Left colon (tissue), 2 donors: ENCODE results near the gene SPOCK1. TPM values are rescaled to one million over a fixed set of nuclear protein-coding genes. Genes with fewer than 3 reads are reported as not detected.

Experiments used
- ATAC-seq: fragments of 200-7000 bp; cut with Tn5 transposase; one replicate; pipeline ENCODE4 v1.9.1; 2020; ENCODE audit warnings: mild to moderate bottlenecking, moderate library complexity
- DNase-seq, 2 donors: peaks; one replicate each; pipeline ENCODE4 v3.0.0-alpha.2; 2020
- intact Hi-C, 2 donors: fragments of 100-400 bp; cut with DNase I in 1 of 2; cut with micrococcal nuclease in 1 of 2; formaldehyde crosslinking; loops; one replicate each; pipeline versions ENCODE4 v1.11.2 to v1.14.0; 2022; cut with DNase I, micrococcal nuclease
- total RNA-seq, 2 donors: library from RNA; stranded (reverse); fragmentation: NEBNext Ultra II Directional; extraction: Animal tissue kit (Norgen Biotek cat#: 25700); gene quantifications; one replicate each; pipeline ENCODE4 v1.2.1, GENCODE V29; 2021
- donor health status: DM: no; HTN: no; CAD: no.
- donor health status: DM: yes; HTN: yes; CAD: no.

SPOCK1 gene
- total RNA-seq, 2 donors from 2014 or later: 2.3 to 11.1 TPM

DNA sequence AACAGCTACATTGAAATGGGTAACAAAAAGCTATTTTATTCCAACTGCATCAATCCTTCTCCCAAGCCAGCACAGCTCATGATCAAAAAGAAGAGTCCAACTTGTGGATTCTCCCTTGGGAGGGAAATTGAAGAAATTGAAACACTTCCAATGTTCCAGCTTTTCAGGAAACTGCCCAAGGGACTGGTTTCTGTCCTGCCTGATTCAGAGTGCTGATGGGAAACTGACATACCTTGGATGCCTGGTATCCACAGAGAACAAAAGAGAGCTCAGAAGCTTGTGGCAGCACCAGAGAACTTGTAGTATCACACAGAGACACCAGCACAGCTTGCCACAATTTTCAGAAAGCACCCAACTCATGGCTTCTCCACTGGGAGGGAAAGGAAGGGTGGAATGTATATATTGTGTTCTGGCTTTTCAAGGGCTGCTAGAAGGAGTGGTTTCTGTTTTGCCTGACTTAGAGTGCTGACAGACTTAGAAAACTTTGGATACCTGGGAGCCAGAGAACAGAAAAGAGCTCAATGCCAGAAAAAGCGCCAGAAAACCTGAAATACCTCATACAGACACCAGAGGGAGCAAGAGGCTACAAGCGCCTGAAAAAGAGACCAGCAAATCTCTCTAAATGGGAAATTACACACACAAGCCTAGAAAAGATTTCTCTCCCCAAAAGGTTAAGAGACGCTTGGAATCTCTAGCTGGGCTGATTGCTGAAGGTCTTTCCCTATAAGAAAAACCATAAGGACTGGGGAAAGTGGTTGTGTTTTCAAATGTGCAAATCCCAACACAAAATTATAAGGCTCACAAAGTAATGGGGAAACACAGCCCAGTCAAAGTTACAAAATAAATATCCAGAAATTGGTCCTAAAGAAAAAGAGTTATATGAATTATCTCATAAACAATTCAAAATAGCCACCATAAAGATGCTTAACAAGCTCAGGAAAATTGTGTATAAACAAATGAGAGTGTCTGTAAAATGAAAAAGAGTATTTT, 178.8 kb downstream of the SPOCK1 start:
- intact Hi-C loops: loop anchor here in 1 of 2 donors (10.0 kb wide), 1 partner anchor 174 kb away; the partner anchor contains the start of gene SPOCK1
- peak; percentile 45 for ATAC-seq
- no peak for DNase-seq

DNA sequence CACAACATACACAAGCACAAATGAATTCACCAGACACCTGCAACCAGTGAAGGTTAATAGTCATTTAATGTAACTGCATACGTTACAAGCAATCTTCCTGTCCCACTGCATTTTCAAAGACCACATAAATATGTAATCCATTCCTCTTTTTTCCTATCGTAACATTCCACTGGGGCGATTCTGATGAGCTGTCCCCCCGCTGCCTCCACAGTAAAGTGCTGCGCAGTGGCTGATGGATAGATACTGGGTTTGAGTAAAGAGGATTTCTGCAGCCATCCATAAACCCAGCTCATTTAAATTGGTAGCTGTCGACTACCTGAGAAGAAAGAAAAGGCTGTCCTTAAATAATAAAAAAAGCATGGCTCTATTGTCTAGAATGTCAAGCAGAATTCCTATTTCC, 181.1 kb downstream of the SPOCK1 start:
- ATAC-seq (no peak), DNase-seq (no peak)

DNA sequence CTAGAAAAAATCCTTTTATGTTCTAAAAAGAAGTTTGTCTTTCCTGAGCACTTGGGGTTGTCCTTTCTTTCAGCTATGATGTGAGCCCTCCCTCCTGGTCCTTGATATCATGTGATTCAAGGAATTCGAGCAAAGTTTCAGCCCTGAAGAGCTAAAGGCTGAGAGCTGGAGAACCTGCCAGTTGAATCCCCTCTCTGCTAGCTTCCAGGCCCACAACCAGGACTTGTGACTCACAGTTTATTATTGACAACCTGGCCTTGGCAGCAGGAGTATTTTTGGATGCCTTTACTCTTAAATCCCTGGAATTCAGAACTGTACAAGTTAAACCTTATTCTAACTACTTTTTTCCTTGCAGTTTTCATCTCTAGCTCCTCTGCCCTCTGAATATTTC, 182.8 kb downstream of the SPOCK1 start:
- DNase-seq (no peak), ATAC-seq (no peak)
- intact Hi-C loops: no loop called here

More for the DNA sequence above, 181.1 kb downstream of the SPOCK1 start:
- intact Hi-C loops: no loop called here

DNA sequence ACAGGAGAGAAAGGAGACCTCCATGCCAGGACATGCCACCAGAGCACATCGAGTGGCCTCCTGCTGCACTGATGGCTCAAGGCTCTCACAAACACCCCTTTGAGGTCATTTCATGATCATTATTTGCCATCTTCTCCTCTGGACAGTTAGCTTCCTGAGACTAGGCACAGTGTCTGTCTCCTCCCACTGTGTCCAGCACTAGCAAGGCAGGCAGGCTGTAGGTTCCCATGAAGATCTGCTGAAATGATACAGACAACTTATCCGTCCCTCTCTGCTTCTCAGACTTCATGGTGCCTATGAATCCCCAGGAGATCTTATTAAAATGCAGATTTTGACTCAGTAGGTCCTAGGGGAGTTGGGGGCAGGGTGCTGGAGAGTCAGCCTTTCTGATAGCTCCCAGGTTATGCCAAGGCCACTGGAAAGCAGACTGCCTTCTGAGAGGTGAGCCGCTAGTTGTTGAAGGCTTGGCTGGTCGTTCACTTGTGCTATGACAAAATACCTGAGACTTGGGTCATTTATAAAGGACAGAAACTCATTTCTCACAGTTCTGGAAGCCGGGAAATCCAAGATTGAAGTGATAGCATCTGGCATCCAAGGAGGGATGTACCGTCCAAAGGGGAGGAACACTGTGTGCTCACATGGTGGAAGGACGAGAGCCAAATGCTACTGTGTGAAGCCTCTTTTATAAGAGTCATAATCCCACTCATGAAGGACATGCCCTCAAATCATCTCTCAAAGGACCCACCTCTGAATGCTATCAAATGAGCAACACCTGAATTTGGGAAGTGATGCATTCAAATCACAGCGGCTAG, 183.4 kb downstream of the SPOCK1 start:
- DNase-seq: no peak
- no peak for ATAC-seq
- intact Hi-C loops: no loop called here

DNA sequence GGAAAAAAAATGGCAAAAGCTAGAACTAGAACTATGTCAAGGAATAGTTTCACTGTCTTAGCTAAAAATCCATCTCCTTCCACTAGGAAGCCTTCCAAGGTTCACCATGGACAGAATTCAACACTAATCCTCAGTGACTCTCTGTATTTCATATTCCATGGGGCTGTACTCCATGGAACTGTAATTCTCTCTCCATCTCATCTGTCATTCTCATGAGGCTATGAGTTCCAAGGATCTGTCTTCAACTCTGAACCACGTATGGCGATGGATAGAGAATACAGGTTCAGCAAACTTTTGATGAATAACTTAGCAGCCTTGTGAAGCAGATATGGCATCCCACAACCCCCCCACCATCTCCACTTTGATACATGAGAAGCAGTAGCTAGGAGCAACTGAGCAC, 184.0 kb downstream of the SPOCK1 start:
- ATAC-seq (no peak), DNase-seq (no peak)
- intact Hi-C loops: no loop called here

DNA sequence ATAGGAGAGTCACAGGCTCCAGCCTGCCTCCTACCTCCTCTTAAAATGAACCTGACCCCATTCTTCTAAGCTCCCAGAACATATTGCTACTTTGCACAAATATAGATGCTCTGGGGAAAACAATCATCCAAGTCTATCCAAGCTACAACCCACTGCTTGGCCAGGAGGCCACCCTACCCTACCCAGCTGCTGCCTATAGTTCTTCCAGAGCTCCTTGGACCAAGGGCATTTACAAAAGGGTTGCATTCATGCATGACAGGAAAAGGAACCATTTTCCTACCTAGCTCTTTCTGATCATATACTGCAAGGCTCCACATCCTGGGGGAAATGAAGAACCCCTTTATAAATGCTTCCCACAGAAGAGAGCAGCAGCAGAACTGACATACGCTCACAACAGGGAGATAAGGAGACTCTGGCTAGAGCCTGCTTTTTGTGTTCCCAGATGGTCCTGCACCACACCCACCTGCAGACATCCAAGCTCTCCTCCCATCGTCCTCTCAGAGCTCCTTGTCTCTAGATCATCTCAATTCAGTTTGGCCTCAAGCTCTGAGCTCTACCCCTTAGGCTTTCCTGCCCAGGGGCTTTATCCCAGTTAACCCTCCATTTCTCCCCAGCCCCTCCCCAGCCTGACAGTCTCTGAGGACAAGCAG, 185.5 kb downstream of the SPOCK1 start:
- DNase-seq (no peak), ATAC-seq (no peak)
- intact Hi-C loops: no loop called here

DNA sequence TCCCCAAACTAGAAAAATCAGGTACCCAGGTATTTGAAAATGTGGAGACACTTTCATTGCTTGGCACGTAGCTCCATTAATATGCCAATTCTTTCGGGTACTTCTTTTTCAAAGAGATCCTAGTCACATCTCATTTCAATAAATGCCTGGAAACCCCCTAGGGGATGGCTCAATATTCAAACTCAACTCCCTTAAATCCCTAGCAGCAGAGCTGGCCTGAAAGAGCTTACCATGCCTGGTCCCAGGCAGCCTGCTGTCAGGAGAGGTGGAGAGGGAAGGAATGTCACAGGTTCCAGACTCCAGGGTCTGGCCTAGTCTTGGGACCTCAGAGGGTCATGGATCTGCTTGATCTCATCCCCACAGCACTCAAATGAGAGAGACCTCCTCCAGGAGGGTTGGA, 187.1 kb downstream of the SPOCK1 start:
- ATAC-seq (no peak), DNase-seq (no peak)
- intact Hi-C loops: no loop called here

DNA sequence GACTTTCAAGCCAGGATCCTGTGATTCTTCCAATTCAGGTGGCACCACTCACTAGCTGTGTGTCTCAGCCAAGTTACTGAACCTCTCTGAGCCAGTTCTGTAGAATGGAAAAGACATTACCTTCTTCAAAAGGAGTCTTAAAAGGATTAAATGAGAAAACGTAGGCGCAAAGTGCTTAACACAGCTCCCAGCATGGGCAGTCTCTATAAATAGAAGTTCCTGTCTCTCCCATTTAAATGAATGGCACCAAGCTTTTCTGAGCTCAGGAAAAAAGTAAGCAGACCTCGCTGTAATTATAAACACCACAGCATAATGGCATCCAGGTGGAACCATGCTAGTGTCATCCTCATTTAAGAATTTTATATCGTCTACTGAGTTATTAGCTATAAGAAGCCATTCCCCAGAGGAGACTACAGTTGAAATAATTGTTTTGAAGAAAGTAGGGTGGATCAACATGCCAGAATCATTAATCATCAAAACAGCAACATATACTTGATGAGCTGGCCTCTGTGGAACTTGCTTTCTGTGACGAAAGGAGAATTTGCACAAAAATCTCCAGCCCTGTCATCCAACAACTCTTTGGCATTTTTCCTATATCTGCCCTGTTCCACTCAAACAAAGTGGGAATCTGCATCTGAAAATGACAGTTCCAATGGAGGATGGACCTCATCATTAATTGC, 188.9 kb downstream of the SPOCK1 start:
- ATAC-seq (no peak), DNase-seq (no peak)
- intact Hi-C loops: no loop called here

DNA sequence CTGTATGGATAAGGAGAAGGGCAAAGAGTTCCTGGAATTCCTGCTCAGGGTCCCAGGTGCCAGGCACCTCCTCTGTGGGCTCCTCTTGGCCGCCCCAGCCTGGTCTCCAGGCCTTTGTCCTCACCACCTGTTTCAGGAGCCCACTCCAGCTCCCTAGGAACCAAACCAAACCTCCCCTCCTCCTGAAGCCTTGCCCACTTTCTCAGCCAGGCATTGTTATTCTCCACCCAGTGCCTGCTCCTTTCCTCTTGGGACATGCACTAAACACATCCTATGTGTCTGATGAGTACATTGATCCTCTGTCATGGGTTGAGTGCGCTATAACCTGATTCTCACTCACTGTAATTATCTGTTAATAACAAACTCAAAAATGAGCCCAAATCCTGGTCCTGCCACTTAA, 189.8 kb downstream of the SPOCK1 start:
- DNase-seq (no peak), ATAC-seq (no peak)
- intact Hi-C loops: no loop called here

DNA sequence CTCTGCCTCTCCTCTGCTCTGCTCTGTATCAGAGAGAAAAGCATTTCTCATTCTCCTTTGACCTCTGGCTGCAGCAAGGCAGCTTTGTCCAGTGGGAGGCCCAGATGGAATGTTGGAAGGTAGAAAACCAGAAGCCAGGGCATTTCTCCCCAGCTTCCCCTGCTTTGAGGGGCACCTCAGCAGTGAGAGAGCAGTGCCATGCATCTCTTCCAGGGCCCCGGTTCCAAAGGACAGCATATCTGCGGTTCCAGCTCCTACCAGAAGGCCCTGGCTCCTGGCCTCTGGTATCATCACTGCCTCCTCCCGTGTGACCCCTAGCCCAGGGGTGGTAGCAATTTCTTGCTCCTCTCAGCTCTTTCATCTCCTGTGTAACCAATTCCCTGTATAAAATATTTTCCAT, 190.8 kb downstream of the SPOCK1 start:
- DNase-seq: no peak
- ATAC-seq: no peak
- intact Hi-C loops: no loop called here

DNA sequence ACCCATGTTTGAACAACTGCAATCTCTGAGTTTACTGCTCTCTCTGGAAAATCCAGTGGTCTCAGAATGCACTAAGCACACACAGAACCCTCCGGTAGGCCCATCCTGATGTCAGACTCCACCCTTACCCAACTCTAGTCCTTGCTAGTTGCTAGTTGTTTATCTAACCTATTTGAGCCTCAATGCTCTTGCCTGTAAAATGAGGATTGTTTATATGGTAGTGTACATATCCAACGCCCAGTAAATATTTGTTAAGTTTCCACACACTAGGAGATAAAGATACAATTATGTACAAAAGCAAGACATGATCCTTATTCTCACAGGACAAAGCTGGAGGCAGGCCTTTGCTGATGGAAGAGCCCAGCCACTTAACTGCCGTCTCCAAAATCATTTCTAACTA, 192.2 kb downstream of the SPOCK1 start:
- peak; percentile 48 for ATAC-seq
- intact Hi-C loops: no loop called here
- DNase-seq: no peak

DNA sequence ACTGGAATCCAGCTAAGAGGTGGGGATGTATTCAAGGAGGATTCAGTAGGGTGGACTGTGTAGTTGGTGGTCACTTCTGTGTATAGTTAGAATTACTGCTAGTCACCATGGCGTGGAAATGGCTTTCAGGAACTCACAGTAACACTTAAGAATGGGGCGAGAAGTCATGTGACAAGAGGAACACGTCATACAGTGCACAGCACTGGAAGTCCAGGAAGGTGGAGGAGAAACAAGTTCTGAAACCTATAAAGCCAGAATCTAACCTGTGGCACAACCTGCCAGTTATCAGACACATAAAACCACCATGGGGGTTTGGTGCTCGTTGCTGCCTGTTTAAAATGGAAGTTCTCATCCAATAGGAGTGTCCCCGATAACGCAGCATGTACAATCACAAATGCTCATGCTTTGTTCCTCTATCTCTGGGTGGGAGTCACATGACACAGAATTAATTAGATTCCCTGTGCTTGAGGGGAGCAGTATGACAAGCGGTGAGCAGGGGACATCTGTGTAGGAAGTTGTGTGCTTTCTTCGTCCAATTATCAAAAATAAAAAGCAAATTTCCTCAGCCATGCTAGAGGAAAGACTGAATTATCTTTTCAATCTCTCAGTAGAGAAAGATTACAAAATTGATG, 193.0 kb downstream of the SPOCK1 start:
- intact Hi-C loops: no loop called here
- no peak for DNase-seq

DNA sequence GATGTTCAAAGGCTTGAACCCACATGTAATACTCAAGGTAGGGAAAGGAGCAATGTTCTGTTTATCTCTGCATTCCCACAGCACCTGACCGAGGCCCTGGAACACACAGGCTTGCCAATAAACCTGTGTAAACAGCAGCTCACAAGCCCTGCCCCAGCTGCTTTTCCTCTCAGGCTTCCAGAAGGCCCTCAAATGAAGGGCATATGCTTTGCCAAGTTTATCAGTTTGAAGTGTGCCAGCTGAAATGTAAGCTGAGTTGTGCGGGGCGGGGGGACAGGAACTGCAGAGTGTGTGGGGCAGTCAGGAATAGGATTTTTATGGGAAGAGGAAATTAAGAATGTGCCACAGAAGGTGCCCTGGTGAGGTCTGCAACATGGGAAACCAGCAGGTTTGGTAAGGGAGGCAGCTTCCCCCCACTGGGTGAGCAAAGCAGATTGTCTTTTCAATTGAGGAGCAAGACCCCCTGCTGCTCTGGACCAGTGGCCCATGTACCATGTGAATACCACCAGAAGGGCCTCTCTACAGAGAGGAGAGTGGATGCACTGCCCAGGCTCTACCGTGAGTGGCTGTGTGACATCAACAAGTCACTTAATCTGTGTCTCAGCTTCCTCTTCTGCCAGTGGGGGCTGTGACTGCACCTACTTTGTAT, 194.8 kb downstream of the SPOCK1 start:
- peak; percentile 91 for ATAC-seq
- DNase-seq: peak; percentile 60 to 72

More for the DNA sequence above, 193.0 kb downstream of the SPOCK1 start:
- ATAC-seq: peak; percentile 51

DNA sequence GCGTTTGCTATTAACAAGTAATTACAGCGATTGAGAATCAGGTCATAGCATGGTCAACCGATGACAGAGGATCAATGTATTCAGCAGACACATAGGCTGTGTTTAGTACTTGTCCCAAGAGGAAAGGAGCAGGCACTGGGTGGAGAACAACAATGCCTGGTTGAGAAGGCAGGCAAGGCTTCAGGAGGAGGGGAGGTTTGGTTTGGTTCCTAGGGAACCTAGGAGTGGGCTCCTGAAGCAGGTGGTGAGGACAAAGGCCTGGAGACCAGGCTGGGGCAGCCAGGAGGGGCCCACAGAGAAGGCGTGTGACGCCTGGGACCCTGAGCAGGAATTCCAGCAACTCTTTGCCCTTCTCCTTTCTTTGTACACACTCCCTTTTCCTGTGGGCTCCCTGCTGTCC, 195.6 kb downstream of the SPOCK1 start:
- no peak for ATAC-seq
- no peak for DNase-seq
- intact Hi-C loops: no loop called here

More for the DNA sequence above, 194.8 kb downstream of the SPOCK1 start:
- intact Hi-C loops: no loop called here

DNA sequence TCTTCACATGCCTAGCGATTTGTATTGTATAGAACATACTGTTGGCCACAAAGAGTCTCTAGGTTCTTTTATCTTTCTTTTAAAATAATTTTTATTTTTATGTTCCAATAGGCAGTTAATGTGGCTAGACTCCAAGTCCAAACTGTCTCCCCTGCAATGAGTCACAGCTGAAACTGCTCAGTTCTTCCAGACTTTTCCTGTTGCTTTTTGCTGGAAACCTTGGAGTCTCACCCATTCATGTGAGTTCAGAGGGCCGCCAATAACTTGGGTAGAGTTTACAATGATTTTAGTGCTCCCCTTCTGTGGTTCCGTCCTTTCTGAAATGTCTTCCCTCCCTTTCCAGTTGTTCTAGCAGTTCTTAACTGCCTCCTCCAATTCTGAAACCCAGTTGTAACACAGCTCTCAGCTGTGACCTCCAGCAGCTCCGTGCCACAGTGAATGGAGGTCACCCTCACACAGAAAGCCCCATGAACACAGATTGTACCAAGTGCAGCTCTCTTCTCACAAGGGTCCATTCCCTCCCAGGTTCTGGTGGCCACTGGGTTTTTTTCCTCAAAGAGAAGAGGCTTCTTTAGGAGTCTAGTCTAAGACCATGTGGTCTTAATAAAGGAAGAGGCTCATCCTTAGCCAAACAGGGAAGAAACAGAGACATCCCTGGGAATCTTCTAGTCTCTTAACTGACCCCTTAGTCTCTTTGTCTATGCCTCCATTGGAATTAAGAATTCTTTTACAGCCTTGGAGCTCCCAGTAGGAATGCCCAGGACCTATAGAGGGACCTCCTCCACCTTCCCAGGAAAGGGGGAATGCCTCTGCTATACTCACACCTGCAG, 198.5 kb downstream of the SPOCK1 start:
- ATAC-seq (no peak), DNase-seq (no peak)
- intact Hi-C loops: no loop called here

DNA sequence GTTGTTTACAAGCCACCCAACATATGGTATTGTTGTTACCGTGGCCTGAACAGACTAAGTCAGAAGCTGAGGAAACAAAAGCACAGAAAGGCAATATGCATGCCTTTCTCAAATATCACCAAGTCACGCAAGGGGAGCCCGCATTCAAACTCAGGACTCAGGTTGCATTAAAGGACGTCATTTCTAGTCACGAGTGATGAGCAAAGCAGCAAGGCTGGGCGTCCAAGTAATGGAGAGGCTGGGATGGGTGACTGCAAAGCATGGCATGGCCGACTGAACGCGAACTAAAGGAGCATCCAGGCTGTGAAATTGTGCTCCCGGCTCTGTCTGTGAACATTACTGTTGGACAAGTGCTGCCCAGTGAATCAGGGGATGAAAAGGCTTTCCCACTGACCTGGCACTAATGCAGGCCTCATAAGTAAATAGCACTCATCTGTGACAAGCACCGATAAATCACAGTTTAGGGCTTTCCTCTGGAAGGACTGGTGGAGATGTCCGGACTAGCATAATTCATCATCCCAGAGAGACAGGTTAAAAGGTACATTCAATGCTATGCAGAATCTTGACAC, 202.8 kb downstream of the SPOCK1 start:
- ATAC-seq: no peak
- no peak for DNase-seq
- intact Hi-C loops: no loop called here

DNA sequence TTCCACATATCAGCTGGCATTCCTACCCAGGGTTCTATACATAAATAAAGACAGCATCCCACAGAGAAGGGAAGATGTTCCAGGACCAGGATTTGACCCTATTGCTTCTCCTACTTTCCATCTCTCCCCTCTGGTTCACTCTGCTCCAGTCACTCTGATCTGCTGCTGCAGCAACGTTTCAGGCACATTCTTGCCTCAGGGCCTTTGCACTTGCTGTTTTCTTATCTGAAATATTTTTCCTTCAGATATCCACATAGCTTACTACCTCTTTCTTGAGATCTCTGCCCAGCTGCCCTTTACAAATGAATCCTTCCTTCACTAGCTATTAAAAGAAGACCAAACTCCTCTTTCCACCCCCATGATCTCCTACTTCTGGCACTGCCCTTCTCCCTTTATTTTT, 204.5 kb downstream of the SPOCK1 start:
- intact Hi-C loops: no loop called here
- DNase-seq (no peak), ATAC-seq (no peak)
